Kidney epithelial cell (primary cell): ENCODE results near the gene PRH1. TPM values are rescaled to one million over a fixed set of nuclear protein-coding genes. Genes with fewer than 3 reads are reported as not detected.

ENCODE experiments used
- DNase-seq: peaks from one replicate; pipeline ENCODE4 v3.0.0-alpha.2; 2010; ENCODE audit warnings: low read depth
- H3K27me3 ChIP-seq: 2 replicates; pipeline ENCODE4 v1.6.0; 2011; ENCODE audit warnings: low read length; ENCODE audit not compliant: control insufficient read depth, insufficient read depth
- H3K36me3 ChIP-seq: 2 replicates; pipeline ENCODE4 v1.5.1; 2011; ENCODE audit warnings: low read length; ENCODE audit not compliant: control insufficient read depth, insufficient read depth
- H3K4me3 ChIP-seq: 2 replicates; pipeline ENCODE4 v1.5.1; 2011; ENCODE audit warnings: low read depth, mild to moderate bottlenecking, control low read depth, low read length
- CTCF ChIP-seq: IDR thresholded peaks from 2 replicates; pipeline ENCODE4 v1.5.1; 2011; ENCODE audit warnings: mild to moderate bottlenecking, moderate library complexity, low read length, control low read depth, inconsistent platforms; ENCODE audit not compliant: insufficient read depth, poor library complexity, severe bottlenecking
- total RNA-seq: library from RNA; depleted of rRNA; stranded (reverse); fragments of >200 nt; gene quantifications from 2 replicates; pipeline ENCODE4 v1.2.3, GENCODE V29; 2015

Gene PRH1
- 6.2 and 8.7 TPM in 2 replicates for total RNA-seq

GRCh38 chr12:10884086-10884725 lies at the start of gene PRH1:
Gene PRH1, minus strand, starts transcription at chr12:10884255. Its CDS starts 38 bp downstream, at chr12:10884217.
- no peaks in the 10 kb centered on the region for H3K27me3 ChIP-seq
- no peak for TF ChIP-seq CTCF
- no peaks in the 10 kb centered on the region for H3K36me3 ChIP-seq
- no peak for DNase-seq
- H3K4me3 ChIP-seq = no peak within 1 kb of the TSS

DNA sequence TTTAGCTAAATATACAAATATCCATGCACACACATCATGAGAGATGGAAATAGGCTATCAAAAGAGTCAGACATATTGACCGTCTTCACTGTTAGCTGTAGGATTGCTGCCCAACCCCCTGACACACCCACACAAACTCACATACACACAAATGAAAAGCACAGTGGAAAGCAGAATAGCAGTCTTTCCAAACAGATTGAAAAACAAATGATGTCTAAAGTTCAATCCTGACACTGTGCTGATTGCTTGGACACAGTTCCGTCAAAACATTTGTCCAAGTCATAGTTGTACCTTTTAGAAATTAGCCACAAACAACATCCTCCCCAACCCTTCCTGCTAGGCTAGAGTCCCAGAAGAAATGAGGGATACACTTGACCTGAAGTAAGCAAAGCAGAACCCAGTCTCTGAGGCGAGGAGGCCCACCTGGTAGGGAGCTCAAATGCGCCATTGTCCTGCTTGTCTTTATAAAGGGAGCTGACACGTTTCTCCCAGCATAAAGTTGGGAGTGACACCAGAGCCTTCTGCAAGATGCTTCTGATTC lies 44.8 kb upstream of the PRH1 start, which contains the start of gene PRH2:
TSS of gene PRH2 (plus strand) at position 491 of the 541 bp plus-strand sequence. CDS start at position 529, 38 bp downstream.
- no peaks in the 10 kb centered on the region for H3K36me3 ChIP-seq
- H3K4me3 ChIP-seq = no peak within 1 kb of the TSS
- TF ChIP-seq CTCF = no peak
- H3K27me3 ChIP-seq = no peaks in the 10 kb centered on the region
- DNase-seq = no peak

DNA sequence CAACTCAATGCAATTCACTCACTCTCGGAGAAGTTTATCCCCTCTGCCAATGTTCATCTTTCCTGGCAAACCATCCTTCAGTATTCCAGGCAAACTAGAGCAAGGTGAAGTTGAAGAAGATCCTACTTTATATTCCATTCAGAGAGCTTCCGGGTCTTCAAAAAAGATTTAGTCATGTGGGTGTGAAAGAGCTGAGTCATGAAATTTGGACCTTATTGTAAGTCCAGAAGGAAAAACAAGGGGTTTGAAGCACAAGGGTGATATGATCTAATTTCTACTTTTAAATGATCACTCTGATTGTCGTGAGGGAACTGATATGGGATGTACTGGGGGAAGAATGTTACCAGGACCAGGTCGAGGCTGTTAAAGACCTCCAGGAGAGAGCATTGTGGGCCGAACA lies 42.2 kb upstream of the PRH1 start:
- no peak overlapping the region for H3K4me3 ChIP-seq
- no peaks in the 10 kb centered on the region for H3K36me3 ChIP-seq
- H3K27me3 ChIP-seq = no peaks in the 10 kb centered on the region
- DNase-seq = no peak
- no peak for TF ChIP-seq CTCF

GRCh38 chr12:10919809-10920208 lies 35.8 kb upstream of the PRH1 start:
- H3K27me3 ChIP-seq = no peaks in the 10 kb centered on the region
- no peak for DNase-seq
- H3K36me3 ChIP-seq = no peaks in the 10 kb centered on the region
- no peak for TF ChIP-seq CTCF
- no peak overlapping the region for H3K4me3 ChIP-seq

GRCh38 chr12:10910380-10910779 lies 26.3 kb upstream of the PRH1 start:
- H3K36me3 ChIP-seq = no peaks in the 10 kb centered on the region
- H3K4me3 ChIP-seq = no peak overlapping the region
- TF ChIP-seq CTCF = no peak
- no peaks in the 10 kb centered on the region for H3K27me3 ChIP-seq
- DNase-seq = no peak

DNA sequence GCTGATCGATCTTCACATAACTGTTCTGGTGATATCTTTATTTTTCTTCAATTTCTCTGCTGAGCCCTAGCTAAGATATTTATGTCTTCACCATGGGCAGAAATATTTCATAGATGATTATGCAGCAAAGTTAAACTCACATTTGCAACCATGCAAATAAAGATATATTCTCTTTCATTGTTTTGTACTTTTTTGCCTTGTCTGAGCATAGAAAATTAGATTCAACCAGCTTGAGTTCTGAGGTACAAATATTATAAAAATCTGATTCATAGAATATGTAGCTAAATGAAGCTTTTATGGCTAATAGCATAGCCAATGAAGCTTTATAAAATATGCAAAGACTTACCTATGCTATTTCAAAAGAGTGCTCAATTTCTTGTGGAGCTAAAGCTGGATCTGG lies 25.4 kb upstream of the PRH1 start, which contains the start of gene TAS2R13:
TSS of gene TAS2R13 (minus strand) at position 101 of the 400 bp plus-strand sequence. CDS start 264 bp downstream, outside the sequence.
- no peak for DNase-seq
- Histone ChIP-seq H3K27me3 (no peaks in the 10 kb centered on the region), H3K4me3 (no peak within 1 kb of the TSS), H3K36me3 (no peaks in the 10 kb centered on the region)
- TF ChIP-seq CTCF = no peak
